SHP77 treated with DMSO at 0.1 percent for 48 hours (cell line): Measurements from ENCODE around the gene GATAD2A.

Experiments used
- DNase-seq: peaks from one replicate; lab custom pipeline; 2025; lab: John Stamatoyannopoulos, UW

The GATAD2A gene

GRCh38 chr19:19507354-19507753, 101.9 kb downstream of the GATAD2A start:
- DNase-seq, result no peak

GRCh38 chr19:19508217-19508616, 102.7 kb downstream of the GATAD2A start:
- DNase-seq, result no peak

- no peak for DNase-seq
Observed at GRCh38 chr19:19510432-19510831, 105.0 kb downstream of the GATAD2A start.

DNA sequence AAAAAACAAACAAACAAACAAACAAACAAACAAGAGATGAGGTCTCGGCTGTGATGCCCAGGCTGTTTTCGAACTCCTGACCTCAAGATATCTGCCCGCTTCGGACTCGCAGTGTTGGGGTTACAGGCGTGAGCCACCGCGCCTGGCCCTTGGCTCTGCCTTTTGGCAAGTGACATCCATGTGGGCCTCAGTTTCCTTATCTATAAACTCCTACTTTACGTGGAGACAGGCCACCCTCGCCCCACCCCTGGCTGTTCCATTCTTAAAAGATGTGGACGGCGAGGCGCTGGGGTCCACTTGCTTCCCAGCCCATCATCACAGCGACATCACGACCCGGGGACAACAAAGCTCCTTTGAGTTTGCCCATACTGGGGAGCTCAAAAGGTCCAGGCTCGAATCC, 108.2 kb downstream of the GATAD2A start:
- no peak for DNase-seq

- DNase-seq, result no peak
Observed at GRCh38 chr19:19514215-19514657, 108.8 kb downstream of the GATAD2A start.

DNA sequence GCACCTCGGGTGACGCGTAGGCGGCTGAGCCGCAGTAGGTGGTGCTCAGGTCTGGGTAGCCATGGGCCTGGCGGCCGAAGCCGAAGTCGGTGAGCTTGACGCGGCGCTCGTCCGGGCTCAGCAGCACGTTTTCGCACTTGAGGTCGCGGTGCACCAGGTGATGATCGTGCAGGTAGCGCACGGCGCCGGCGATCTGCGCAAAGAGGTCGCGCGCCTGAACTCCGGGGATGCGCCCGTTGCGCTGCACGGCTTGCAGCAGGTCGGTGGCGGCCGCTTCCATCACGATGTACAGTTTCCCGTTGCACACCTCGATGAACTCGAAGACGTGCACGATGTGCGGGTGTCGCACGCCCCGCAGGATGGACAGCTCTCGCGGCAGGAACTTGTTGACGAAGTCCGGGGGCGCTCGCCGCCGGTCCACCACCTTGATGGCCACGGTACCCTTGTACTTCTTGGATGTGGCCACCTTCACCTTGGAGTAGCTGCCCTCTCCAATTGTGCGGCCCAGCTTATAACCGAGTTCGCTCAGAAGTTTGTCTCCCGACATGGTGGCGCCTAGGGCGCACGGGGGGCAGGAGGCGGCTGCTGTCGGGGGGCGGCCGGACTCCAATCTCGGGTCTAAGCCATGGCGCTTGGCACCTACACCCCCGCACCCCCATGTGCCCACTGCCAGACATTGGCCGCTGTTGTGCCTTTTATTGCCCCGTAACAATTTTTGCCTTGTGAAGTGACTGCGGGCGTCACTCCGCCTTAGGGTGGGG, 109.6 kb downstream of the GATAD2A start, which contains the start of gene TSSK6:
TSS of gene TSSK6 (minus strand) at position 668 of the 761 bp plus-strand sequence. CDS start at position 547, 121 bp downstream.
- no peak for DNase-seq

DNA sequence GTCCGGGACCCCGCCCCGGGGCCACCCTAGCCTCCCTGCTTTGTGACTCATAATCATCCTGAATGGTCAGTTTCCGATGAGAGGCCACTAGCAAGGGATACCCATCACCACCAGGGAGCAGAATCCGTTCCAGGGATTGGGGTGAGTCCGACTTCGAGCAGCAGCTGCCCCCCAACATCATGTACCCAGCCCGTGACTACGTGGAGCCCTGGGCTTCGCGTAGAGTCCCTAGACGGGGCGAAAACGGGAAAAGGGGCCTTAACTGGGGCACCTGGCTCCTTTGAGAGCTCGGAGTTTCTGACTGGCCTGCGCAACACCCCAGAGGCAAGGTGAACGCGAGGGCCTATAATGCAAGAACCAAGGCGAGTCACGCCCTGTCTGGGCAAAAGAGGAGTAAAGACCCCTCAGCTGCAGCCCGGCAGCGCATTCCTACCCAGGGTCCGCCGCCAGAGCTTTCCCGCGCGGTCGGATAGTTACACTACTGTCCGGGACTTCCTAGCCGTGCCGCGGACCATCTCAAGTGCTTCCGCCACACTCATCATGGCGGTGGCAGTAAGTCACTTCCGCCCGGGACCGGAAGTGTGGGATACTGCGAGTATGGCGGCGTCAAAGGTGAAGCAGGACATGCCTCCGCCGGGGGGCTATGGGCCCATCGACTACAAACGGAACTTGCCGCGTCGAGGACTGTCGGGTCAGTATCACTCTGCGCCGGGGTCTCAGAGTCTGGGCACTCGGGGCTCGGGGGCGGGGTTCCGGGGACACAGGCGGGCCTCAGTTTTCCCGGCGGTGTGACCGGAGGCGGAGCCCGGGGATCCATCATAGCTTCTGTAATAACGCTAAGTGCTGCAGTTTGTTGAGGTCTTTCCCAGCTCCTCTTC, 110.4 kb downstream of the GATAD2A start, which contains the start of gene NDUFA13:
TSS of gene NDUFA13 (plus strand) at position 584 of the 878 bp plus-strand sequence. CDS start at position 598, 14 bp downstream.
- DNase-seq, result peak; percentile 73

DNA sequence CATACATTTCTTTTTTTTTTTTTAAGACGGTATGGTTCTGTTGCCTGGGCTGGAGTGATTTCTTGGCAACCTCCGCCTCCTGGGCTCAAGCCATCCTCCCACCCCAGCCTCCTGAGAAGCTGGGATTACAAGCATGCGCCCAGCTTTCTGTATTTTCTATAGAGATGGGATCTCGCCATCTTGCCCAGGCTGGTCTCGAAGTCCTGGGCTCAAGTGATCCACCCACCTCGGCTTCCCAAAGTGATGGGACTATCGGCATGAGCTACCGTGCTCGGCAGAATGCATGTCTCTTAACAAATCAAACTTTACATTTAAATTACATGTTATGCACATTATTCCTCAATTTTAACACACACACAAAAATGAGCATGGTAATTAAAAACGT, 111.8 kb downstream of the GATAD2A start:
- no peak for DNase-seq

DNA sequence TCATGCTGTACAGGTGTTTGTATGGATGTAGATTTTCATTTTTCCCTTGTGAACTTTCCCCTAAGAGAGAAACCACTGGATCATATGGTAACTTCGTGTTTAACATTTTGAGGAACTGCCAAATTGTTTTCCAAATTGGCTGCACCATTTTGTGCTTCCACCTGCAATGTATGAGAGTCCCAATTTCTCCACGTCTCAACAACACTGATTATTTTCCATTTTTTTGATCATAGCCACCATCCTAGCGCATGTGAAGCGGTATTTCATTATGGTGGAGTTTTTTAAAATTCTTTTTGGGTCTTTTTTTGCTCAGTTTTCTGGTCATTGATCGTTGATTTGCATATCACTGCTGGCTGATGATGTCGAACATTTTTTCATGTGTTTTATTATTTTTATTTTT, 115.5 kb downstream of the GATAD2A start:
- DNase-seq, result no peak

DNA sequence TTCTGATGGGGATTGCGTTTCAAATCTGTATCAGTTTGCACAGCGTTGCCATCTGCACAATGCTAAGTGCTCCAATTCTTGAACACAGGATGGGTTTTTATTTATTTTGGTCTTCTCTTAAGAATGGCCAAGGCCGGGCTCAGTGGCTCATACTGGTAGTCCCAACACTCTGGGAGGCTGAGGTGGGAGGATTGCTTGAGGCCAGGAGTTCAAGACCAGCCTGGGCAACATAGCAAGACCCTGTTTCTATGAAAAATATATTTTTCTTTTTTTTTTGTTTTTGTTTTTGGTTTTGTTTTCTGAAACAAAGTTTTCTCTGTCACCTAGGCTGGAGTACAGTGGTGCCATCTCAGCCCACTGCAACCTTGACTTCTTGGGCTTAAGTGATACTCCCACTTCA, 117.7 kb downstream of the GATAD2A start:
- DNase-seq, result no peak

GRCh38 chr19:19524053-19524452, 118.6 kb downstream of the GATAD2A start:
- DNase-seq, result no peak

DNA sequence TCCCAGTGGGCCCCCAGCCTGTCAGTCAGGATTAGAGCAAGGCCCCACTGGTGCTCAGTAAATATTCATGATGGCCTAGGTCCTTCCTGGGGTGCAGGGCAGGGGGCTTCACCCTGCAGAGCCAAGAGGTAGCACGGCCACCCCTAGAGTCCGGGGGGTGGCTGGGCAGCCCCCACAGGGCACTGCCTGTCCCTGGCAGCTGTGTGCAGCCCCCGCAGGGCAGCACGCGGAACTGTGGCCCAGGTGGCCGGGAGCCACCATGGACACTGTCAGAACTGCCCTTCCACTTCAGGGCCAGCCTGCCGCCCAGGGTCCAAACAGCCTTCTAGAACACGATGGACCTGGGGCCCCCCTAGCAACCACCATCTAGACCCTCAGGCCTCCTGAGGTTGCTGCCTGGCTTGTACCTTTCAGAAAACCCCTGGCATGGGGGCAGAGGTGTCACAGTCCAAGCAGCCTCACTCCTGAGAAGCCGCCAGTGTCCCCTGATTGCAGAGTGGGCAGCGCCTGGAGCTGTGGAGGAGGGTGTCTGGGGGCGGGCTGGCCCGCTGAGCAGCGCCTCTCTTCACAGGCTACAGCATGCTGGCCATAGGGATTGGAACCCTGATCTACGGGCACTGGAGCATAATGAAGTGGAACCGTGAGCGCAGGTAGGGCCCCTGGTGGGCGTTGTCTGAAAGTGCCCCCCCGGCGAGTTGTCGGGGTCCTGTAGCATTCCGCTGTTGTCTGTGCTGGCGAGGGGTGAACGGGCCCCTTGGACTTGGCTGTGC, 120.3 kb downstream of the GATAD2A start:
- DNase-seq, result no peak

GRCh38 chr19:19526581-19527370, 121.3 kb downstream of the GATAD2A start:
- DNase-seq, result no peak

- no peak for DNase-seq
Observed at GRCh38 chr19:19527371-19527656, 121.8 kb downstream of the GATAD2A start.

GRCh38 chr19:19527674-19528625, 122.5 kb downstream of the GATAD2A start:
- no peak for DNase-seq

DNA sequence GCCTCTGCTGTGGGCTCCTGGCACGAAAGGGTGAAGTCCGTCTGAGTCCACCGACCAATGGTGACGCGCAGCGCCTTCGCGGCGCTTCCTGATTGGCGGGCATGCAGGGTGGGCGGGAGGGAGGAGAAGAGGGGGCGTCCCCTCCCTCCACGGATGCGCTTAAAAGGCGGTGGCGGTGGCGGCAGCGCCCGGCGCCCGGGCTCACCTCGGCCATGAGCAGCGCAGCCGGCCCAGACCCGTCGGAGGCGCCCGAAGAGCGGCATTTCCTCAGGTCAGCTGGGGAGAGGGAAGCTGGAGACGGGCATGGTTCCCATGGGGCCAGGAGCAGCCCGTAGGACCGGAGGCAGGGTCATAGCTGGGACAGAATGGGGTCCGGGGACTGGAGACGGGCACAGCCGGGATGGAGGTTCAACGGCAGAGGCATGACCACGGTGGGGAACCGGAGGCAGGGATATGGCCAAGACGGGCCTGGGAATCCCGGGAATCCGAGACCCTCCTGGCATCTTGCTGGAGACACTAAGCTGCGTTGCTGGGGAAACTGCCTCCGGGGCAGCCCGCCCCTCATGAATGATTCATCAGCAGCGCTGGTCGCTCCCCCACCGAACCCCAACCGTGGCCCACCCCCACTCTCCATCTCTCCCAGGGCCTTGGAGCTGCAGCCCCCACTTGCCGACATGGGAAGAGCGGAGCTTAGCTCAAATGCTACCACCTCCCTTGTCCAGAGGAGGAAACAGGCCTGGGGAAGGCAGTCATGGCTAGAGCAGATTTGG, 123.4 kb downstream of the GATAD2A start, which contains the start of gene YJEFN3:
TSS of gene YJEFN3 (plus strand) at position 191 of the 770 bp plus-strand sequence. CDS start at position 213, 22 bp downstream.
- DNase-seq, result no peak

DNA sequence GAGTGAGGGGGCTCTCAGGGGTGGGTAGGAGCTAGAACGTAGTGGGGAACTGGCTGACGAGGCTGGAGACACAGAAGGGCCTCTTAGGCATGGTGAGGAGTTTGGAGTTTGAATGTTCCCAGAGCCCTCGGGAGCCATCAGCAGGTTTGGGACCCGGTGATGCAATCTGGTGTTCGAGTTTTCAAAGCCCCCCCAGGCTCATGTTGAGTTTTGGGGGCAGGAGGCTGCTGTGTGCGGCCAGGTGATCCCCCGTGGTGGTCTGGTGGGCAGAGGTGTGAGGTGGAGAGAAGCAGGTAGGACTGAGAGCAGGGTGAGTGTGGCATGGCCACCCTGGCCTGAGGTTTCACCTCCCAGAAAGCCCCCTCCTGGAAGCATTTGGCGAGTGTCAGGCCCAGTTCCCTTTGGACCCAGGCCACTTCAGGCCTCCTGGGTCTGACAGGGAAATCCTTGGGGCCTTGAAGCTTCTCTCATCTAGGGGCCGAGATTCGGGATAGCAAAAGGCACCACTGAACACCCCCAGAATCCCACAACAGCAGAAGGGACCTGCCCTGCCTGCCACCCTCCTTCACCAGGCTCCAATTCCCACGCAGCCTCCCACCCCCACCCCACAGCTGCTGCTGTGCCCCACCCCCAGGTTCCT, 124.4 kb downstream of the GATAD2A start:
- no peak for DNase-seq

DNA sequence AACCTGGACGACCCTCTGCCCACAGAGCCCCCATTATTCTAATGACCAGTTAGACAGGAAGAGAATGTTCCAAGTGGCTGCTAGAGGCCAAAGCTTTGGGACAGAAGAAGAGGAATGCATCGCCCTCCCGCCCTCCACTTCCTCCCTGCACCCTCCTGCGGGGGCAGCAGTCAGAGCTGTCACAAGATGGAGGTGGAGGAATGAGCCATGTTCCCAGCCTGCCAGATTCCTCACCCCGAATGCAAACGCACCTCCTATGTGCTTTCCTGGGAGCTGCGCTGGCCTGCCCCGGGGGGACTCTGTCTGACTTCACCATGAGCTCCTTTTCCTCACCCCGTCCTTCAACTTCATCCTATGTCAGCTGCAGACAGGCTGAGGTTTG, 124.9 kb downstream of the GATAD2A start:
- DNase-seq, result no peak

- DNase-seq, result no peak
Observed at GRCh38 chr19:19530889-19531288, 125.4 kb downstream of the GATAD2A start.
